Spleen (tissue), 7 donors: ENCODE data around the gene CDH16.

Experiments
- CTCF ChIP-seq, 11 experiments: fragments of 200-600 bp in 7 of 11; fragments of 450-650 bp in 4 of 11; sonication (generic) in 4 of 11; IDR thresholded peaks in 8 of 11; conservative IDR thresholded peaks in 3 of 11; 1 replicate in 7 of 11; 2 replicates in 4 of 11; pipeline versions ENCODE4 v1.4.0 to v1.8.0; 2016 to 2021; ENCODE audit warnings: antibody characterized with exemption in 11 of 11, inconsistent platforms in 4 of 11, mild to moderate bottlenecking in 1 of 11
- POLR2A ChIP-seq, 3 donors: fragments of 450-650 bp; IDR thresholded peaks; one replicate each; pipeline ENCODE4 v1.5.1; 2017; ENCODE audit warnings: antibody characterized with exemption in 3 of 3, mild to moderate bottlenecking in 1 of 3
- POLR2AphosphoS5 ChIP-seq, 3 donors: sonication (generic); formaldehyde crosslinking; IDR thresholded peaks; one replicate each; pipeline ENCODE4 v1.5.1; 2017; ENCODE audit warnings: antibody characterized with exemption in 3 of 3
- donor health status: DM: no; HTN: no; CAD: no; lungs with moderate emphysema.
- donor health status: DM: no; HTN: no; CAD: no.
- donor health status: DM: no; HTN: no; CAD: no.

- TF ChIP-seq POLR2AphosphoS5 (IDR thresholded peaks at IDR 0.05) (no peak), POLR2A (IDR thresholded peaks at IDR 0.05) (no peak), CTCF (IDR thresholded peaks at IDR 0.05 in 8 of 11, conservative IDR thresholded peaks at IDR 0.05 in 3 of 11) (no peak)
Observed at GRCh38 chr16:66911112-66911511, 7.6 kb downstream of the CDH16 start.
